GM12891 (cell line): ENCODE data around the gene PALMD.

Source experiments
- PAX5 ChIP-seq: IDR thresholded peaks from 2 replicates; pipeline ENCODE4 v1.6.1; 2011; ENCODE audit warnings: low read length, moderate library complexity, mild to moderate bottlenecking; ENCODE audit not compliant: insufficient read depth, severe bottlenecking
- POLR2A ChIP-seq: IDR thresholded peaks from 2 replicates; pipeline ENCODE4 v1.6.1; 2011; ENCODE audit warnings: low read depth, low read length, control low read depth
- POLR2AphosphoS5 ChIP-seq: IDR thresholded peaks from 2 replicates; pipeline ENCODE4 v1.6.1; 2011; ENCODE audit warnings: low read depth, low read length, control low read depth
- SPI1 ChIP-seq: IDR thresholded peaks from 2 replicates; pipeline ENCODE4 v1.6.1; 2011; ENCODE audit warnings: low read depth, low read length, control low read depth
- TAF1 ChIP-seq: IDR thresholded peaks from 2 replicates; pipeline ENCODE4 v1.6.1; 2011; ENCODE audit warnings: low read depth, low read length, control low read depth

DNA sequence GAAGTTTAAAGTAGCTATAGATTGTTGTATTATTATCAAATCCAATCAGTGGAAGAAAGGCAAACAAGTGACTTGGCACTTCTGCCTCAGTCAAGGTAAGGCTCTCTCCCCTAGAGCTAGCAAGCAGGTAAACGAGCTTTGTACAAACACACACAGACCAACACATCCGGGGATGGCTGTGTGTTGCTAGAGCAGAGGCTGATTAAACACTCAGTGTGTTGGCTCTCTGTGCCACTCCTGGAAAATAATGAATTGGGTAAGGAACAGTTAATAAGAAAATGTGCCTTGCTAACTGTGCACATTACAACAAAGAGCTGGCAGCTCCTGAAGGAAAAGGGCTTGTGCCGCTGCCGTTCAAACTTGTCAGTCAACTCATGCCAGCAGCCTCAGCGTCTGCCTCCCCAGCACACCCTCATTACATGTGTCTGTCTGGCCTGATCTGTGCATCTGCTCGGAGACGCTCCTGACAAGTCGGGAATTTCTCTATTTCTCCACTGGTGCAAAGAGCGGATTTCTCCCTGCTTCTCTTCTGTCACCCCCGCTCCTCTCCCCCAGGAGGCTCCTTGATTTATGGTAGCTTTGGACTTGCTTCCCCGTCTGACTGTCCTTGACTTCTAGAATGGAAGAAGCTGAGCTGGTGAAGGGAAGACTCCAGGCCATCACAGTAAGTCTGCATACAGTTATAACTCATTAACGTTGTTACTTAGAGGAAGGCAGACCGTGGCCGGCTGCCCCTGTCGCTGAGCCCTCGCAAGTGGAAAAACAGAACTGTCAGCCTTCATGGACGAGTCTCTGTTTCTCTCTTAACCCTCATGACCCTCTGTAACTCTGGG lies at the start of gene PALMD:
- TF ChIP-seq POLR2AphosphoS5 (no peak), POLR2A (no peak), PAX5 (no peak), TAF1 (no peak), SPI1 (no peak)
